Measurements from ENCODE around the gene SPRR2D.

The SPRR2D gene

GRCh38 chr1:153032073-153032472, 8.8 kb downstream of the SPRR2D start:
- Histone ChIP-seq H3K4me1 (ENCODE audit: insufficient read depth, low read length, poor library complexity, severe bottlenecking) (no peaks in the 10 kb centered on the region), H3F3A (ENCODE audit: low read depth) (no peaks in the 10 kb centered on the region), H3K4me3 (ENCODE audit: low read length, poor library complexity, severe bottlenecking) (no peak overlapping the region), H3K27me3 (ENCODE audit: insufficient read depth, low read length, poor library complexity, severe bottlenecking) (no peaks in the 10 kb centered on the region), H2AFZ (ENCODE audit: low read length) (no peak overlapping the region), H3K9me3 (ENCODE audit: insufficient read depth, low read depth, low read length) (no peaks in the 10 kb centered on the region), H3K79me2 (ENCODE audit: insufficient read depth, low read length) (no peaks in the 10 kb centered on the region), H3K36me3 (ENCODE audit: insufficient read depth, low read length) (no peaks in the 10 kb centered on the region), H3K9ac (ENCODE audit: low read depth, low read length, poor library complexity, severe bottlenecking) (no peak overlapping the region), H3K9me2 (replicated peaks; ENCODE audit: low read depth, low read length) (no peaks in the 10 kb centered on the region), H4K20me1 (ENCODE audit: insufficient read depth, low read length, poor library complexity, severe bottlenecking) (no peaks in the 10 kb centered on the region), H3K4me2 (ENCODE audit: low read depth, low read length, poor library complexity, severe bottlenecking) (no peak overlapping the region)
- TF ChIP-seq EZH2phosphoT487 (IDR thresholded peaks at IDR 0.05; ENCODE audit: borderline replicate concordance) (no peak), CTCF (conservative IDR thresholded peaks at IDR 0.05; ENCODE audit: low read length) (no peak)

GRCh38 chr1:153030895-153031294, 10.0 kb downstream of the SPRR2D start, which contains the start of gene SPRR1B:
Gene SPRR1B (plus strand): TSS chr1:153031203. CDS start chr1:153032346, 1,143 bp downstream.
- no peaks in the 10 kb centered on the region for H3K9me2 ChIP-seq (replicated peaks; ENCODE audit: low read depth, low read length)
- H3K4me2 ChIP-seq (ENCODE audit: low read depth, low read length, poor library complexity, severe bottlenecking): no peak within 1 kb of the TSS
- no peaks in the 10 kb centered on the region for H3K79me2 ChIP-seq (ENCODE audit: insufficient read depth, low read length)

DNA sequence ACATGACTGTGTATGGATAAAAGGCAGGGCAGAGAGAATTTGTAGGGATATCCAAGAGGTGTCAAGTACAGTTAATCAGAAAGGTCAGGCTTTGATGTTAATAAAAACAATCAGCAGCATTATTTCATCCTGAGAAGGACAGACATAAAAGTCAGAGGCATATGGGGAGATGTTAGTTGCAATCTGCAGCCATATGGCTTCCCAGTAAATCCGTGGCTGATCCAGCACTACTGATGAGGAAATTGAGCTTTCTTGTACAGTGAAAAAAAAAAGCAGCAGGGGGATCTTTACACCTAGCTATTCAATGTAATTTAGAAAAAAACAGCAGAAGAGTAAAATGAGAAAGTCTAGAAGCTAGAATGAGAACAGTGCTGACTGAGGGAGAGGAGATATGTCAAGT, 12.2 kb downstream of the SPRR2D start:
- Histone ChIP-seq H3K4me1 (ENCODE audit: insufficient read depth, low read length, poor library complexity, severe bottlenecking) (no peaks in the 10 kb centered on the region), H3F3A (ENCODE audit: low read depth) (no peaks in the 10 kb centered on the region), H3K4me2 (ENCODE audit: low read depth, low read length, poor library complexity, severe bottlenecking) (no peak overlapping the region), H3K27me3 (ENCODE audit: insufficient read depth, low read length, poor library complexity, severe bottlenecking) (no peaks in the 10 kb centered on the region), H3K9me2 (replicated peaks; ENCODE audit: low read depth, low read length) (no peaks in the 10 kb centered on the region), H4K20me1 (ENCODE audit: insufficient read depth, low read length, poor library complexity, severe bottlenecking) (no peaks in the 10 kb centered on the region), H3K79me2 (ENCODE audit: insufficient read depth, low read length) (no peaks in the 10 kb centered on the region), H3K4me3 (ENCODE audit: low read length, poor library complexity, severe bottlenecking) (no peak overlapping the region), H3K9me3 (ENCODE audit: insufficient read depth, low read depth, low read length) (no peaks in the 10 kb centered on the region), H2AFZ (ENCODE audit: low read length) (no peak overlapping the region), H3K36me3 (ENCODE audit: insufficient read depth, low read length) (no peaks in the 10 kb centered on the region), H3K9ac (ENCODE audit: low read depth, low read length, poor library complexity, severe bottlenecking) (no peak overlapping the region)
- no peak for TF ChIP-seq EZH2phosphoT487 (IDR thresholded peaks at IDR 0.05; ENCODE audit: borderline replicate concordance)
- no peak for TF ChIP-seq CTCF (conservative IDR thresholded peaks at IDR 0.05; ENCODE audit: low read length)

More at GRCh38 chr1:153030895-153031294, 10.0 kb downstream of the SPRR2D start, which contains the start of gene SPRR1B:
- Histone ChIP-seq H3K4me3 (ENCODE audit: low read length, poor library complexity, severe bottlenecking) (no peak within 1 kb of the TSS), H3K9me3 (ENCODE audit: insufficient read depth, low read depth, low read length) (no peaks in the 10 kb centered on the region), H3K27me3 (ENCODE audit: insufficient read depth, low read length, poor library complexity, severe bottlenecking) (no peaks in the 10 kb centered on the region), H3K4me1 (ENCODE audit: insufficient read depth, low read length, poor library complexity, severe bottlenecking) (no peaks in the 10 kb centered on the region), H2AFZ (ENCODE audit: low read length) (no peak within 1 kb of the TSS), H3K9ac (ENCODE audit: low read depth, low read length, poor library complexity, severe bottlenecking) (no peak within 1 kb of the TSS), H3K36me3 (ENCODE audit: insufficient read depth, low read length) (no peaks in the 10 kb centered on the region), H3F3A (ENCODE audit: low read depth) (no peaks in the 10 kb centered on the region), H4K20me1 (ENCODE audit: insufficient read depth, low read length, poor library complexity, severe bottlenecking) (no peaks in the 10 kb centered on the region)
- no peak for TF ChIP-seq EZH2phosphoT487 (IDR thresholded peaks at IDR 0.05; ENCODE audit: borderline replicate concordance)
- TF ChIP-seq CTCF (conservative IDR thresholded peaks at IDR 0.05; ENCODE audit: low read length): no peak

Data from Loucy (cell line).